HepG2 (cell line): ENCODE measurements around the gene RGSL1.

ENCODE experiments used
- BORCS8-MEF2B ChIP-seq: sonication (generic); formaldehyde crosslinking; IDR thresholded peaks from 2 replicates; pipeline ENCODE4 v1.8.0; 2022; ENCODE audit warnings: mild to moderate bottlenecking, missing genetic modification reagents
- KDM6A ChIP-seq: IDR thresholded peaks from 2 replicates; pipeline ENCODE4 v1.6.1; 2016; ENCODE audit warnings: low read depth
- NFRKB ChIP-seq: fragments of 450-650 bp; IDR thresholded peaks from 2 replicates; pipeline ENCODE4 v1.6.1; 2017
- U2AF2 ChIP-seq: fragments of 200-400 bp; formaldehyde crosslinking; IDR thresholded peaks from 2 replicates; pipeline ENCODE4 v1.6.1; 2017; ENCODE audit warnings: low read depth, mild to moderate bottlenecking, low read length
- ZNF737 ChIP-seq: sonication (generic); formaldehyde crosslinking; IDR thresholded peaks from 2 replicates; pipeline ENCODE4 v1.5.0; 2020; ENCODE audit warnings: missing genetic modification reagents, mild to moderate bottlenecking, borderline replicate concordance
- TF ChIP-seq, protein P1 (sequence below), 2 experiments: fragments of 450-650 bp in 1 of 2; sonication (generic) in 1 of 2; formaldehyde crosslinking; IDR thresholded peaks; 2 replicates each; pipeline versions ENCODE4 v1.5.0 to v1.8.0; 2020 to 2022; ENCODE audit warnings: mild to moderate bottlenecking in 1 of 2, missing genetic modification reagents in 1 of 2

DNA sequence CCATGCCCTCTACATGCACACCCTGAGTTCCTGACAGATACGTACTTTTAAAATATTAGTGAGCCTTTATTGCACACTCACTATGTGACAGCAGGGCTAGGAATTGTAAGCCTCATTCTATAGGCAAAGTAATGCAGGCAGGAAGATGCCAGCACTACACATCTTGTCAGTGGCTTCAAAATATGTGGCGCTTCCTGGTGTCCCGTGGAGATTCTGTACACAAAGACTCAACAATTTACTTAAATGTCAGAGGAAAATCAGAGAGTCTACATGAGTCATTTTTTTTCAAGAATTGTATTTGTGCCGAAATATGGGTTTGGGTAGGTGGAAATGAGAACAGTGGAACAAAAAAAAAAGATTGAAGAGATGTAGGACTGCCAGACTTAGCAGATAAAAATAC lies 111.5 kb downstream of the RGSL1 start:
- no peak for TF ChIP-seq KDM6A
- TF ChIP-seq BORCS8-MEF2B (CRISPR knock-in tag) = no peak
- TF ChIP-seq NFRKB = no peak
- TF ChIP-seq, protein P1, sequence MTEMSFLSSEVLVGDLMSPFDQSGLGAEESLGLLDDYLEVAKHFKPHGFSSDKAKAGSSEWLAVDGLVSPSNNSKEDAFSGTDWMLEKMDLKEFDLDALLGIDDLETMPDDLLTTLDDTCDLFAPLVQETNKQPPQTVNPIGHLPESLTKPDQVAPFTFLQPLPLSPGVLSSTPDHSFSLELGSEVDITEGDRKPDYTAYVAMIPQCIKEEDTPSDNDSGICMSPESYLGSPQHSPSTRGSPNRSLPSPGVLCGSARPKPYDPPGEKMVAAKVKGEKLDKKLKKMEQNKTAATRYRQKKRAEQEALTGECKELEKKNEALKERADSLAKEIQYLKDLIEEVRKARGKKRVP (CRISPR knock-in tag; IDR thresholded peaks at IDR 0.05) = no peak
- no peak for TF ChIP-seq ZNF737 (CRISPR knock-in tag)
- no peak for TF ChIP-seq U2AF2
